AG20443 (cell line): ENCODE measurements around the gene SYNC.
A peak's percentile ranks its signal among the peaks of the same experiment; 100 is the strongest.
"Not testable (repeated sequence)": the region's sequence is repeated elsewhere in the genome, so short reads cannot be mapped to it uniquely, and the experiment has no call there.

ENCODE experiments used
- DNase-seq: peaks from one replicate; pipeline ENCODE4 v3.0.0; 2012; ENCODE audit warnings: low spot score, mixed read lengths

Gene SYNC

DNA sequence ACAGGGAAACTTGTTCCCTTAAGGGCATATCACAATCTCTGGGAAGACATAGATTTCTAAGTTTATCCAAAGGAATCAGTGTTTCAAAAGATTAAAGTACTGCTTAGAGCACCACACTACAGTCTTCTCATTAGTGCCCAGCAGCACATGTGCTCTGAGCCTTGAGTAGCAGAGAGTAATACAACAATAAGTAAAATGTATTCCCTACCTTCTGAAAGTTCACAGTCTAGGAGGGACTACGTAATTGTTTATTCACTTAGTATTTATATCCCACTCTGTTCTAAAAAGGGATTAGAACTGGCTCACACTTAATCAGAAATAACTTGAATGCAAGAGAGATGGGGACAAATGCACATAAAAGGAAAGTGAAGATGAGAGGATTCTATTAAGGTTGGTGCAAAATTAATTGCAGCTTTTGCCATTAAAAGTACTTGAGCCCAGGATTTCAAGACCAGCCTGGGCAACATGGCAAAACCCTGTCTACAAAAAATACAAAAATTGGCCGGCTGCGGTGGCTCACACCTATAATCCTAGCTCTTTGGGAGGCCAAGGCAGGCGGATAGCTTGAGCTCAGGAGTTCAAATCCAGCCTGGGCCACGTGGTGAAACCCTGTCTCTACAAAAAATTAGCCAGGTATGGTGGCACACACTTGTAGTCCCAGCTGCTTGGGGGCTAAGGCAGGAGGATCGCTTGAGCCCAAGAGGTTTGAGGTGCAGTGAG, 9.0 kb downstream of the SYNC start:
- DNase-seq: no peak

DNA sequence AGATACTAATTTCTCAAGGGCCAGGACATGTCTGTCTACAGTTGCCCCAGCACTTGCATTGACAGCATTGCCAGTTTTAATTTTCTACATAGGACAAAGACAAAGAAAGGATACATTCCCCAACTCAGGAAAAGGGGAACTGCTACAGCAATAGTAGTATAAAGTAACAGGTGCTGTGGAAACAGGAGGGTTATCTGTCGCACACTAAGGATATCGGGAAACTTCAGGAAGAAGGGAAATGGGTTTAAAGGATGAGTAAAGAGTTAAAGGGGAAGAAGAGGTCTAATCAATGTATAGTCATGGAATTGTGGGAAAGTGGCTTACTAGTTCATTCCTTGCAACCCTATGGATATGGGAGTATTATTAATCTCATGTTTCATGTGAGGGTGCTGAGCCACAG, 16.2 kb downstream of the SYNC start:
- no peak for DNase-seq

GRCh38 chr1:32685498-32685897, 17.1 kb downstream of the SYNC start:
- DNase-seq: no peak

DNA sequence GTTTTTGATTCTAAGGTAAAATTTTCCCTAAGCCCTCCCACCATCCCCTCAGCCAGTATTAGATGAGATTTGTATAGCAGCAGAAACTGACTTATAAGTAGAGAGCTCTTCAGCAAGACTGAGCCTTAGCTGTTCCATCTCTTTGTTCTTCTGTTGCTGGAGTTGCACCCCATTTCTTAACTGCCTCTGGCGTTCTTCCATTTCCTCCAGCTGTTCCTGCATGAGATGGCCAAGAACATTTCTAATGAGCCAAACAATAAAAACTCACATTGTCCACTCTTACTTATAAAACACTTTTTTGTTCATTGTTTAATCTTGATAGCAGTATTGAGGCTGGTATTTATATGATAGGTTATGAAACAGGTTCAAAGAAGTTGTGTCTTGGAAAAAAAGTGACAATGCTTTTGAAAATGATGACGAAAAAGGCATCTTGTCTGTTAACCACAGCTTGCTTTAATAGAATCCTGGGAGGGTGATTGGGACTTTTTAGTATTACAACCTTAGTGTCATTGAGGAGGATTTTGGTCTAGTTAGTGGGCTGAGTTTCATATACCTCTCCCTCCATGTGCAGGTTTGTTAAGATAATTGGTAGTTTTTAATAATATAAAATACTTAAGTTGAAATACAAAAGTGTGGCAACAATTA, 18.3 kb downstream of the SYNC start:
- DNase-seq: peak; percentile 34

DNA sequence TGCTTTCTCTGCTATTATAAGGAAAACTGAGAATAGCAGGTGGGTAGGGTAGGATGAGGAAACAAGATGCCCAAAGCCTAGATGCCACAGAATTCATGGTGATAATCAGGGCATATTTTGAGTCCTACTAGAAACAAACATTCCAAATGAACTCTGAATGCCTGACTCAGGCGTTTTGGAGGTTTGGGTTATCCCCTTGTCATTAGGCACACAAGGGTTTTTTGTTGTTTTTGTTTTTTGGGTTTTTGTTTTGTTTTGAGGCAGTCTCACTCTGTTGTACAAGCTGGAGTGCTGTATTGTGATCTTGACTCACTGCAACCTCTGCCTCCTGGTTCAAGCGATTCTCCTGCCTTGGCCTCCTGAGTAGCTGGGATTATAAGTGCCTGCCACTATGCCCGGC, 19.2 kb downstream of the SYNC start:
- DNase-seq: no peak

DNA sequence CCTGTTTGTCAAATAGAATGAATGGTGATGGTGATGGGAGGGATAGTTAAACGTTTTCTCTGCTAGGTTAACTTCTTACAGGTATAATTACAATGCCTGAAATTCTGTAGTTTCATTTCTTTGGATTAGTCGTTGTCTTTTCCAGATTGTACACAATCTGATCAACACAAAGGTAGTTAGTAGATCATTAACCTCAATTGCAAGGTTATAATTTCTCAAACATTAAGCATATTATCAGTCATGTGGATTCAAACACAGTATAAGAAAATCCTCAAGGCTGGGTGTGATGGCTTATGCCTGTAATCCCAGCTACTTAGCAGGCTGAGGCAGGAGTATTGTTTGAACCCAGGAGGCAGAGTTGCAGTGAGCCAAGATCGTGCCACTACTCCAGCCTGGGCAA, 20.6 kb downstream of the SYNC start:
- no peak for DNase-seq

GRCh38 chr1:32681509-32681908, 21.1 kb downstream of the SYNC start:
- DNase-seq: no peak

DNA sequence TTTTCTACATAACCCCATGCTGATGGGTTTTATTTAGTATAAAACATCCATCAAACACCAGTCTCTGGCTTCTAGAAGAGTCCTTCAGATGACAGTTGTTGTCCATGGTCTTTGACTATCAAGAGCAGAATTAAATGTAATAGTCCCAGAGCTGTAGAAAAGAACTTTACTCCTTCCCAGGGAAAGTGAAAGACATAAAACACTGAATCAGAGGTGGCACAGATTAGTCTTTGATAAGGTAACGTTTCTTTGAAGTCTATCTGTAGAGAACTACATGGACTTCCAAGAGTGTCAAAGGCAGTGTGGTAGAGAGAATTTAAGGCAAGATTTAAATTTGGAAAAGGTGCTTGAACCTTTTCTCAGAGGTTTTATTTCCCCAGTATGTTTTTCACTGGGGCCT, 21.9 kb downstream of the SYNC start:
- DNase-seq: no peak

GRCh38 chr1:32679993-32680392, 22.6 kb downstream of the SYNC start:
- DNase-seq: not testable (repeated sequence)

DNA sequence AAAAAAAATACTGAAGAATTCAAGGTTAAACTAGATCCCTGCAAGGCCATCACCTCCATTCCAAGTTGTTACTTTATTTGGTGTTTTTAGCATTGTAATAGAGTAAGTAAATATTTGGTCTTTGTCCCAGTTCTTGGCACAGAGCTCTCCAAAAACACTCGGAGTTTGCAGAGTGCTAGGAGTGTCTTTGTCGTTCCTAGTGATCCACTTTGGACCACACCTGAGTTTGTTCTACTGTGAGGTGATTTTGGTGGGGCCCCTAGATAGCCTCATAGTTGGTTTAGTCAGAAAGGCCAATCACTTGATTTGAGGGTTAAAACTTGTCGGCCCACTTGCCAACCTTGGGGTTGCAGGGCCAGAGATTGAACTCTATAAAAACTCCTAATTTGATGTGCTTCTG, 25.6 kb downstream of the SYNC start:
- no peak for DNase-seq

GRCh38 chr1:32668716-32669115, 33.9 kb downstream of the SYNC start:
- DNase-seq: not testable (repeated sequence)

GRCh38 chr1:32666901-32667566, 35.5 kb downstream of the SYNC start:
- DNase-seq: no peak

- DNase-seq: no peak
Measured at GRCh38 chr1:32665915-32666314, 36.7 kb downstream of the SYNC start.

DNA sequence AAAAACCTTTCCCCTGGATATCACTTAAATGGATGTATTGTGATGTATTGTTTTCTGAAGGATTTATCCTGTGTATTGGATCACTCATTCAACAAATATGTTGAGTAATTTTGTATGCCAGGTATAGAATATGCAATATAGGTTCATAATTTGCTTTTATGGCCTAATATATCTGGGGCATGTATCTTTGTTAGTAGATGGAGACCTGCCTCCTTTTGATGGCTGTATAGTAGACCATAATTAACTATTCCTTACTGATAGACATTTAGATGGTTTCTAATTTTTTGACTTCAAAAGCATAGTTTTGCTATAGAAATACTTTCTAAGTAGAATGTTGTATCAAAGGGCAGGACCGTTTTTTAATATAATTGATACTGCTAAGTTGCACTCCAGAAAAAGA, 43.0 kb downstream of the SYNC start:
- DNase-seq: no peak

DNA sequence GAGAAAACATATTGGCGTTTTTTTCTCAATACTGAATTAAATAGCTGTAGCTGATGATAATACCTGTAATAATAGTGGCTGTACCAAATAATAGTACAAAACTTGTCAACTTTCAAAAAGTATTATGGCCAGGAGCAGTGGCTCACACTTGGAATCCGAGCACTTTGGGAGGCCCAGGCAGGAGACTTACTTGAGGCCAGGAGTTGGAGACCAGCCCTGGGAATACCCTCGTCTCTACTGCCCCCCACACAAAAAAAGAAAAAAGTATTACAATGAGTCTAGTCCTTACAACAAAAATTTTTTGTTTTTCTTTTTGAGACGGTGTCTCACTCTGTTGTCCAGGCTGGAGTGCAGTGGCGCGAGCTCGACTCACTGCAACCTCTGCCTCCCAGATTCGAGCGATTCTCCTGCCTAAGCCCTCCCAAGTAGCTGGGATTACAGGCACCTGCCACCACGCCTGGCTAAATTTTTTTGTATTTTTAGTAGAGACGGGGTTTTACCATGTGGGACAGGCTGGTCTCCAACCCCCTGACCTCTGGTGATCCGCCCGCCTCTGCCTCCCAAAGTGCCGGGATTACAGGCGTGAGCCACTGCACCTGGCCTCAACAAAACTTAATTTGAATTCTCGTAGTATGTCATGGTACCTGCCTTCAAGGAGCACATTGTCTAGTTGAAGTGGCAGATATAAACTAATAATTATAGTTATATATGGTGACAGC, 50.2 kb downstream of the SYNC start:
- DNase-seq: no peak

DNA sequence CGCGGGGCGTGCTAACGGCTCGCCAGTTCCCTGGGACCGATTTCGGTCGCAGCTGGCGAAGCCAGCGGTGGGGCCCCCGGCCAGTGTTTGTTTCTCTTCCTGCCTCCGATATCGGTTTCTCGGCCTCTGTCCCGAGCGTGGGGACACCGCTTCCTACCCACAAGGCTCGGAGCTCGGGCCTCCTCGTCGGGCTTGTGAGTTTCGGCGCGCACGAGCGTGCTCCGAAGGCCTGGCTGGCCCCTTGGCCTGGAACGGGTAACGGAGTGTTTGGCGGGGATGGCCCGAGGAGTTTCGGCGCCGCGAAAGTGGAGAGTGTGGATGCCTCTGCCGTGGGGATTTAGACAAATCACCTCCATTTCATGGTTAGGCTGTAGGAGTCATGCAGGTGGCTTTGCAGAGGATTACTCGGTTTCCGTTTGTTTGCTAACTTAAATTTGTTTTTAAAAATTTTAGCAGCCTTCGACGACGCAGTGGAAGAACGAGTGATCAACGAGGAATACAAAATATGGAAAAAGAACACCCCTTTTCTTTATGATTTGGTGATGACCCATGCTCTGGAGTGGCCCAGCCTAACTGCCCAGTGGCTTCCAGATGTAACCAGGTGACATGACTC, 51.0 kb downstream of the SYNC start:
- DNase-seq: no peak

DNA sequence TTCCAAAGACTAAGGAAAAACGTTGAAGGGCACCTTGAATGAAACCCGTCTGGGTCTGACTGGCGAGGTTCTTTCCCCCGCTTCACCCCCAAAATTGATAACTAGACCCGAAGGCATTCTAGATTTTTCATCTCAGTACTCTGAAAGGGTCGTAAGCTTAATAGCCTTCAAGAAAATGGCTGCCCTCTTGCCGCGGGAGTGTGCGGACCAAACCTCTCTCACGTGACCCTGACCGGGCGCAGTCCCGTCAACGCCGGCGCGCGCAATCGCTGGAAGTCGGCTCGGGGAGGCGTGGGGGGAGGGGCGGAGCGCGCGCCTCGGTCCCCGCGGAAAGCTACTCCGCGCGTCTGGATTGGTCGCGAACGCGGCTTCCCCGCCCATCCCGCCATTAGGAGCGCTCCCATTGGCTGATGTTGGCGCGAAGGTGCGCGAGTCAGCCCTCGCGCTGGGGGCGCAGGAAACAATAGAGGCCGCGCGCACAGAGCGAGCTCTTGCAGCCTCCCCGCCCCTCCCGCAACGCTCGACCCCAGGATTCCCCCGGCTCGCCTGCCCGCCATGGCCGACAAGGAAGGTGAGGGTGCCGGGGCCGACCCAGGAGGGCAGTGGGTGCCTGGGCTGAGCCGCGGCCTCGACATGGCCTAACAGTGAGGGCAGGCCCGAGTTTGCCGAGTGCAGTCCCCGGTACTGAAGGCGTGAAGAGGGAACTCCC, 51.7 kb downstream of the SYNC start, which contains the start of gene RBBP4:
Gene RBBP4, plus strand, starts transcription at position 457 of the 709 bp plus-strand sequence. Its CDS starts 99 bp downstream, at position 556.
- peak; percentile 99 for DNase-seq

GRCh38 chr1:32650248-32650751, 52.3 kb downstream of the SYNC start, which contains the start of gene ZBTB8OS:
ZBTB8OS (minus strand) TSS chr1:32650550; CDS start chr1:32650529, 21 bp downstream.
- DNase-seq: peak; percentile 93

DNA sequence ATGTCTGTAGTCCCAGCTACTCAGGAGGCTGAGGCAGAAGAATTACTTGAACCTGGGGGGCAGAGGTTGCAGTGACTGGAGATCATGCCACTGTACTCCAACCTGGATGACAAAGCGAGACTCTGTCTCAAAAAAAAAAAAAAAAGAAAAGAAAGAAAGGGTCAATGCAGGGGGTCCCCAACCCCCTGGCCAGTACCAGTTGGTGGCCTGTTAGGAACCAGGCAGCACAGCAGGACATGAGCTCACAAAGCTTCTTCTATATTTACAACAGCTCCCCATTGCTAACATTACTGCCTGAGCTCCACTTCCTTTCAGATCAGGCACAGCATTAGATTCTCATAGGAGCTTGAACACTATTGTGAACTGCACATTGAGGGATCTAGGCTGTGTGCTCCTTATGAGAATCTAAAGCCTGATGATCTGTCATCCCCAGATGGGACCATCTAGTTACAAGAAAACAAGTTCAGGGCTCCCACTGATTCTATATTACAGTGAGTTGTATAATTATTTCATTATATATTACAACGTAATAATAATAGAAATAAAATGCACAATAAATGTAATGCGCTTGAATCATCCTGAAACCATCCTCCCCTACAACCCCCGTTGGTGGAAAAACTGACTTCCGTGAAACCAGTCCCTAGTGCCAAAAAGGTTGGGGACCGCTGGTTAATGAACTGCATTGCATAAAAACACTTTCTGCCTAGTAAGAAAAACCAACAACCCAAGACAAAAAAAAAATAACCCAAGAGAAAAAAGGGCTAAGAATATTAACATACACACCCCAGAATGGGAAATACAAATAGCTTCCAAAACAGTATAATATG, 55.0 kb downstream of the SYNC start:
- DNase-seq: no peak

DNA sequence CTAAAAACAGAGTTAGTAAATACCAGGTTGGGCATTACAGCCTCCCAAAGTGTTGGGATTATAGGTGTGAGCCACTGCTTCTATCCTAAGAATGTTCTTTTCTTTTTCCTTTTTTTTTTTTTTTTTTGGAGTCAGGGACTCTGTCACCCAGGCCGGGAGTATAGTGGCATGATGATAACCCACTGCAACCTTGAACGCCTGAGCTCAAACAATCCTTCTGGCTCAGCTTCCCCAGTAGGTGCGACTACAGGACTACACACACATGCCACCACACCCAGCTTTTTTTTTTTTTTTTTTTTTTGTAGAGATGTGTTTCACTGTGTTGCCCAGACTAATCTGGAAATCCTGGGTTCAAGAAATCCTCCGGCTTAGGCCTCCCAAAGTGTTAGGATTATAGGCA, 58.1 kb downstream of the SYNC start:
- no peak for DNase-seq
